Measurements from ENCODE around the gene PGK2.
"Not testable (repeated sequence)": the region's sequence is repeated elsewhere in the genome, so short reads cannot be mapped to it uniquely, and the experiment has no call there.

The PGK2 gene

DNA sequence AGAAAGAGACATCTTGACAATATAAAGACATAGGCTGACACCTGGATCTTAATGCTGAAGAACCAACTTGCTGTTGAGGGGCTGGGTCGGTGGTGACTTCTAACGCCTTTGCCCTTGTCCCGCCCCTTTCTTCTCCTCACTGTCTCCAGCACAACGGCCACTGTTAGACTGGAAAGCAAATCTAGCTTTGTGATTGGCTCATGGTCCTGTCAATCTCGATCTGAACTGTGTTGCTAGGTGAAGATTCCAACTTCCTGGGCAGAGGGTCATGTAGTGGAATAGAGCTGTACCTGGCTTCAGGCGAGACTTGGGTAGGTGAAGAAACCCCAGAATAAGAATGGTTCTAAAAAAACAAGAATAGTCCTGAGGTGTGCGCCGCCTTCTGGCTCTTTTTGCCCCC, at the start of gene PGK2:
Gene PGK2 (minus strand): TSS at position 110 of the 400 bp plus-strand sequence. CDS start 98 bp downstream, at position 12.
- no peak for DNase-seq

GRCh38 chr6:49835140-49835539, 48.1 kb upstream of the PGK2 start:
- DNase-seq = no peak

DNA sequence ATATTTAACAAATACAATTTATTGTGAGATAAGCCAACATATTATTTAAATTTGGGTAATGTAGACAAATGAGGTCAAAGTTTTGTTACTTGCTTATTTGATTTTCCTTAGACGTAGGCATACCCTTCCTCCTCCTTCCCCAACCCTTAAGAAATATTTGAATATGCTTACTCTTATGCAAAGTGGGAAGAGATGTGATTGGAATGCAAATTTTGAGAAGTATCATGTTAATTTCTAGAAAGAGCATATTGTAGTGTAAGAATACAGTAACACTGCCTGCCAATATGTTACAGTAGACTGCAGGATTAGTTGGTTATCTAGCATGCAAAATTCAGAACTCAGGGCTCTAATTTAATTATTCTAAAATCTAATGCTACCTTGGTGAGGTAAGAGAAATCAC, 46.3 kb upstream of the PGK2 start:
- no peak for DNase-seq

GRCh38 chr6:49826743-49827406, 39.8 kb upstream of the PGK2 start:
- DNase-seq = no peak

DNA sequence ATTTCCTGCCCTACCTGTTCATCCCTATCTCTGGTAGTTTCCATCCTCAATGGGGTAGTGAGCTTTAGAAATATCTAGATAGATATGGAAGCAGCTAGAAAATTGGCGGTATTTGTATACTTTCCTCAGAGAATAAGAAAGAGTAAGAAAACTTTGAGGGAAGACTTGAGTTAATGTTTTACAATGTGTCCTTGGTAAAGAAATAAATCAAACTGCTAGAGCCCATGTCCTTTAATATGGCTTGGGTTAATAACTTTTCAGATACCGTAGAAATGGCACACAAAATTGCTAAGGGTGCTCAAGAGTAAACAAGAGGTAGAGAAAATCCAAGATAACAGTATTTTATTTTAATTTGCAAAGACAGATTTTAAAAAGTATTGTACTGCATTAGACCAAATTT, 28.1 kb upstream of the PGK2 start:
- DNase-seq = no peak

- no peak for DNase-seq
Measured at GRCh38 chr6:49813248-49813647, 26.2 kb upstream of the PGK2 start.

GRCh38 chr6:49806145-49806544, 19.1 kb upstream of the PGK2 start:
- no peak for DNase-seq

DNA sequence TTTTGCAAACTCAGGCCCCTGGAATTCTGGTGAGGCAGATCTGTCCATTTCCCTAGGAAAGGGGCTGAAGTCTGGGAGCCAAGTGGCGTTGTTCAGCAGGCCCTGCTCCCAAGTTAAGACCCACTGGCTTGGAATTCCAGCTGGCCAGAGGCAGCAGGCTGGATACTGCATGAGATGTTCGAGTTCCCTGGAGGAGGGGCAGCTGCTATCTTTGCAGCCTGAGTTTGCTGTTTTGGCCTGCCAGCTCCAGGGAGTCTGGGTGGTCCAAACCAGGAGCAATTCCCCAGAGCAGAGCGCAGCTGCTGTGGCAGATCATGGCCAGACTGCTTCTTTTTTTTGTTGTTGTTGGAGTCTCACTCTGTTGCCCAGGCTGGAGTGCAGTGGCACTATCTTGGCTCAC, 18.2 kb upstream of the PGK2 start:
- DNase-seq = no peak

GRCh38 chr6:49801525-49801924, 14.4 kb upstream of the PGK2 start:
- no peak for DNase-seq

GRCh38 chr6:49799090-49799489, 12.0 kb upstream of the PGK2 start:
- DNase-seq = no peak

DNA sequence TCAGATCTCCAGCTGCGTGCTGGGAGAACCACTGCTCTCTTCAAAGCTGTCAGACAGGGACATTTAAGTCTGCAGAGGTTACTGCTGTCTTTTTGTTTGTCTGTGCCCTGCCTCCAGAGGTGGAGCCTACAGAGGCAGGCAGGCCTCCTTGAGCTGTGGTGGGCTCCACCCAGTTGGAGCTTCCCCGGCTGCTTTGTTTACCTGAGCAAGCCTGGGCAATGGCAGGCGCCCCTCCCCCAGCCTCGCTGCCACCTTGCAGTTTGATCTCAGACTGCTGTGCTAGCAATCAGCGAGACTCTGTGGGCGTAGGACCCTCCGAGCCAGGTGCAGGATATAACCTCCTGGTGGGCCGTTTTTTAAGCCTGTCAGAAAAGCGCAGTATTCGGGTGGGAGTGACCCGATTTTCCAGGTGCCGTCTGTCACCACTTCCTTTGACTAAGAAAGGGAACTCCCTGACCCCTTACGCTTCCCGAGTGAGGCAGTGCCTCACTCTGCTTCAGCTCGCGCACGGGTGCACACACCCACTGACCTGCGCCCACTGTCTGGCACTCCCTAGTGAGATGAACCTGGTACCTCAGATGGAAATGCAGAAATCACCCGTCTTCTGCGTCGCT, 9.9 kb upstream of the PGK2 start:
- DNase-seq = not testable (repeated sequence)

DNA sequence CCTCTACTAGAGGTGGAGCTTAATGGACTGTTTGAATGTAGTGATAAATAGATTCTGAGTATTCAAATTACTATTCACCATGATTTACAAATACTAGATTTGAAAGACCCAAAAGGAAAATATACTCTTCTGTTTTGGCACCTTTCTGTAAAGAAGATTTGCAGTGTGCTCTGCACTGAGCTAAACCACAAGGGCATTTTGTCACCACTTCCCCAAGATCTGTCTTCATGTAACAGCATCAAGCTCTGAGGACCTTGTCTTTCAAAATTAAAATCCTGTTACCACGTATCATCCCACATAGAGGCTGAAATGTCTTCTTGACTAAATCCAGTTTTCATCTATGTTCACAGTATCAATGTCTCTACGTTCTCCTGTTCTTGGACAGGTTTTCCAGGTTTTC, 3.3 kb upstream of the PGK2 start:
- DNase-seq = no peak

DNA sequence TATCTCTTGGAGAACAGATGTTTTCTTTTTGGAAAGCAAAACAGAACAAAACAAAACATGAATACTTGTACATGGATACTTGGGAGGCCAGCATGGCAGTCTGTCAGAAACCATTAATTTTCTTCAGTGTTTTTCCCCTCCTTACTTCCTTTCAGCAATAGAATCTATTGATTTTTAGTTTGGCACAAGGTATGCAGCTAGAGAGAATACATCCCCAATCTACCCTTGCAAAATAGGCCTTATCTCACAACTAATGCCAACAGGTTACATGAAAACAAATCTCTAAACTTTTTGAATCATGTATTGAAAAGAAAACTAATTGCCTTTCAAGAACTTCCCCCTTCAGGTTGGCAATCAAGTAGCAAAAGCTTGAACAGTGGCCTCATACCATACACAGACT, 2.8 kb downstream of the PGK2 start:
- no peak for DNase-seq

GRCh38 chr6:49782725-49783124, 4.4 kb downstream of the PGK2 start:
- no peak for DNase-seq

DNA sequence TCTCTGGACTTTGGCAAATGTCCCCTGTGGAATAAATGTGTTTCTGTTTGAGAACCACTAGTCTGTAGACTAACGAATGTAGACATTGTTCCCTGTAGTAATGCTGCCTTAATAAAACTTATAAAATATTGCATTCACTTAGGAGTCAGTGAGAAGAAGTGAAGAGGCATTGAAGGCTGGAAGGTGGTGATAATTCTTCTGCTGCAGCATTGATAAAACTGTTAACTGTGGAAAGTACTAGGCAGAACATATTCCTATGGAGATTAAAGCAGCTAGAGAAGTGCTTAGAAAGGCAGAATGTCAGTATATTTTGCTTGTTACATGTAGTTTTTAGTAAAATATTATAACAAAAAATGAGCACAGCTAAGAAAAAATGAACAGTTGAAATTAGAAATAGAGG, 4.8 kb downstream of the PGK2 start:
- no peak for DNase-seq

GRCh38 chr6:49776444-49776843, 10.6 kb downstream of the PGK2 start:
- DNase-seq = no peak

- no peak for DNase-seq
Measured at GRCh38 chr6:49775043-49775442, 12.0 kb downstream of the PGK2 start.

DNA sequence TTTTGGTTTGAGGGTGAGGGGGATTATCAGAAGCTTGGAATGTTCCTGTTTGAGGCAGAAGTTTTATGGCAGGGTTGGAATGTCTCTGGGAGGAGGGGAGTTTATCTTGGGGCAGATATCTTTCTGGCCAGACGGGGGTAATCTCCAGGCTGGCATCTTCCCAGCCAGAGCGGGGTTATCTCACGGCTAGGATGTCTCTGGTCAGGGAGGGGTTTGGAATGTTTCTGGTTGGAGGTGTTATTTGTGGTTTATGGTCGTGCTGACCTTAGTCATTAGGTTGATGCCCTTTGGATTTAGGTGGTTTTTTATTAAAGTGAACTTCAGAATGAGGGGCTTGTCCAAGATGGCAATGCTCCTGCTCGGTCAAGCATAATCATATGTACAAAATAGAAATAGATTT, 14.8 kb downstream of the PGK2 start:
- DNase-seq = no peak

DNA sequence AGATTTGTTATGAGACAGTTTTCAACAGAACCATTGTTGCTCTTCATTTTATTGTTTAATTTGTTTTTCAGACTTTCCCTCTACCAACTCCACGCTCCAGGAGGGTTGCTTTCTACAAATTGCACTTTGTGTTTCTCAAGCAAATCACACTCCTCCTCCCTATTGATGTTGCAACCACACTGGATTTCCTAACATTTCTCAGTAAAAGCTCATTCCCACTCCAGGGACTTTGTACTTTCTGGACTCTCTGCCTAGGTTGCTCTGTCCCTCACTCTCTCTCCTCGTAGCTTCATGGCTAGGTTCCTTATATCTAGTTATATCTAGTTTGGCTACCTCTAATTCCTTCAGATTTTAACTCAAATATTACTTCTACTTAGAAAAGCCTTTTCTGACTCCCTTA, 20.3 kb downstream of the PGK2 start:
- DNase-seq = no peak

DNA sequence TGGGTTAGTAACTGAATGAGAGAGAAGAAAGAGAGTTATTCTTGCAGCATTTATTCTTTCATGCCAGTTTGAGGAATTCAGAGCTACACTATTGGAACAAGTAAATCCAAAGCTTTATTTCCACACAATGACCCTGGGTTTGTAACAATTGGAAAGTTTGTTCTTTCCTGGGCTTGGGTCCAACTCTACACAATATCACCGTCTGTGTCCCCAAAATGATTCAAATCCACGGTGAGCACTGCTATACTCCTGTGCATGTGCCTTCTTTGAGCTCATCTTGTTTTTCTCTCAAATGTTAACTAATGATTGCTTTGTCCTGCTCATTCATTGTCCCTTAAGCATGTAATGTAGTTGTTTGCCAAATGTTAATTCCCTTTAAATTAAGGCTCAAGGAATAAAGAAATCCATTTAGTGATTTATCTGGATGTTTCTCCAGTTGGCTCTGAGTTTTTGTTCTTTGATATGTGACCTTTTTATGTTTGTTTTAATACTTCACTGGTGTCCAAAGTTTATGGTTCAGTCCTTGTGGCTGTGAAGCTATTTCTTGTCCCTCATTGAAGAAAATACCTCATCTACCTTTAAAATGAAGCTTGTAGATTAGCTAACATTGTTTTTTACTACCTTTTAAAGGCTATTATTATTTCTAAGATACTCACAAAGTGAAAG, 22.4 kb downstream of the PGK2 start:
- no peak for DNase-seq

- DNase-seq = no peak
Measured at GRCh38 chr6:49744259-49744658, 42.8 kb downstream of the PGK2 start, which contains the start of gene CRISP3. TSS of gene CRISP3 (minus strand) at chr6:49744388. CDS start at chr6:49744367, 21 bp downstream.

DNA sequence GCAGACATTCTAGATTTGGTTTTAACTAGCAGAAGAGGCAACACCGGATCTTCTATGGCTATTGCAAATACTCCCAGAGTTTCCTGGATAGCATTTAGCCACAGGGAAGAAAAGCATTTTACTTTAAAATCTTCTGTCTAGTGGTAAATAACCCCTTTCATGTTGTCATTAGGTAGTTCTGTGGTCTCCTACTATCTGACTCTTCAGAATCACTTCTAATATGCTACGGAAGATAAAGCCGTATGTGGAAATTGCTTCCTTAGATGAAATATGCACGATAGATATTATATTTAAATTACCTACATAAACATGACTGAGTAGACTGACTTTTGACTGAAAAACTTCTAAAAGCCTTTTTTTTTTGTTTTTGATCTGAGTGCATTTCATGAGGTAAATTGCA, 43.7 kb downstream of the PGK2 start:
- no peak for DNase-seq

- DNase-seq = no peak
Measured at GRCh38 chr6:49739423-49739822, 47.7 kb downstream of the PGK2 start.

DNA sequence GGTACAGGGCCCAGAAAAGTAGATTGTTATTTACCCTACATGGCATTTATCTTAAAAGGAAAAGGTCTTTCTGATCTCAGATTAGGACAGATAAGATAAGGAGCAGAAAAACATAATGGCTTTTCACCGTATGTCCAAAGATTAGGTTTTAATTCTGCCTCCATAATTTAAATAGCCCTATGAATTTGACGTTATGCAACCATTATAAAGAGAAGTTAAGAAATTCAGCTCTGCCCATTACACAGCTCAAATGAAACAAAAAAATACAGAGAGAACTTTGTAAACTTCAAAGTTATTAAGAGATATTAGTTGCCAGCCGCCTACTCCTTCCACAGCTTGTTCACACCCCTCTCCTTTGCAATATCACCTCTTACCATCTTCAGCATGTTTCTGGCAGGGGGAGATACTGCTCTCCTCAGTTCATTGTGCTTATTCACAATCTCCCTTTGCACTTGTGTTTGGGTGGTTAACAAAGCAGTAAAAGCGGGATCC, 51.0 kb downstream of the PGK2 start:
- no peak for DNase-seq

All from stimulated activated CD4-positive, alpha-beta T cell treated with anti-CD3 and anti-CD28 coated beads, Interleukin-2, amount 100 ng/mL, for 24 hours (primary cell).